Posterior vena cava (tissue), 2 donors: Measurements from ENCODE around the gene ZNF827. TPM values are rescaled to one million over a fixed set of nuclear protein-coding genes. Genes with fewer than 3 reads are reported as not detected.

Source experiments
- DNase-seq: peaks from one replicate; pipeline ENCODE4 v3.0.0-alpha.2; 2020; ENCODE audit warnings: low spot score
- intact Hi-C, 2 donors: fragments of 100-400 bp; cut with DNase I; formaldehyde crosslinking; loops; one replicate each; pipeline versions ENCODE4 v1.14.1 to v1.14.2; 2022 to 2023
- total RNA-seq, 2 donors: library from RNA; stranded (reverse); fragmentation: NEBNext Ultra II Directional; extraction: Animal tissue kit (Norgen Biotek cat#: 25700); gene quantifications; one replicate each; pipeline ENCODE4 v1.2.1, GENCODE V29; 2021
- donor health status: DM: yes; HTN: yes; CAD: no.
- donor health status: DM: yes; HTN: yes; CAD: no.

ZNF827 gene
- total RNA-seq, 2 donors from 2014 or later = 11.3 to 11.9 TPM

DNA sequence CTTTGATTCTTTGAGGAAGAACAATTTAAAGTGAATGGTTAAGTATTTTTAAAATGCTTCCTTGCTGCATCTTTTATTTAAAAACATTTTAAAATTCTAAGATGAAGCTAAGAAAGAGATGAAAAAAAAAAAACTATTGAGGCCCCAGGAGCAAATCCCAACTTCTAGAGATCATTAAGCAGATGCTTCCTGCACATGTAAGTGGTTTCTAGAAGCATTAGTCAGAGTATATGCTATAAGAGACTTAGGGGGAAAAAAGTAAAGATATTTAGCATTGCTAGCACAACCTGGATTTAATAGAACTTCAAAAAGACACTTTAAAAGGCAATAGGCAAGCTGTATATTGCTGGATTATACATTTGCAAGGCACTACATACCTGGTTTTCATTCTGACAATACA, 64.7 kb downstream of the ZNF827 start:
- intact Hi-C loops = no loop called here
- no peak for DNase-seq

DNA sequence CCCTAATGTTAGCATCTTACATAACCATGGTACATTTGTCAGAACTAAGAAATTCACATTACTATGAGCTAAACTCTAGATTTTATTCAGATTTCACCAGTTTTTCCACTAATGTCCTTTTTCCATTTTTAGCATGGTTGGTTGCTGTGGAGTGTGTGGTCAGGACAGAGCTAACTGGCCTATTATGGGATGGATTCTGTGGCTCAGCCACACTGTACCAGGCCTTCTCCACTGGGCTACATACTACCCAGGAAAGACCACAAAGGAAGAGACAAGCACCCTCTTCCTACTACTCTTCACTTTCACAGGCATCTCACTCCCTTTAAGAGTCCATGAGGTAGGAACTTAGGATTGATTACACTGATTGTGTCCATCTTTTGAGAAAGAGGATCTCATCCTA, 67.4 kb downstream of the ZNF827 start:
- intact Hi-C loops = no loop called here

DNA sequence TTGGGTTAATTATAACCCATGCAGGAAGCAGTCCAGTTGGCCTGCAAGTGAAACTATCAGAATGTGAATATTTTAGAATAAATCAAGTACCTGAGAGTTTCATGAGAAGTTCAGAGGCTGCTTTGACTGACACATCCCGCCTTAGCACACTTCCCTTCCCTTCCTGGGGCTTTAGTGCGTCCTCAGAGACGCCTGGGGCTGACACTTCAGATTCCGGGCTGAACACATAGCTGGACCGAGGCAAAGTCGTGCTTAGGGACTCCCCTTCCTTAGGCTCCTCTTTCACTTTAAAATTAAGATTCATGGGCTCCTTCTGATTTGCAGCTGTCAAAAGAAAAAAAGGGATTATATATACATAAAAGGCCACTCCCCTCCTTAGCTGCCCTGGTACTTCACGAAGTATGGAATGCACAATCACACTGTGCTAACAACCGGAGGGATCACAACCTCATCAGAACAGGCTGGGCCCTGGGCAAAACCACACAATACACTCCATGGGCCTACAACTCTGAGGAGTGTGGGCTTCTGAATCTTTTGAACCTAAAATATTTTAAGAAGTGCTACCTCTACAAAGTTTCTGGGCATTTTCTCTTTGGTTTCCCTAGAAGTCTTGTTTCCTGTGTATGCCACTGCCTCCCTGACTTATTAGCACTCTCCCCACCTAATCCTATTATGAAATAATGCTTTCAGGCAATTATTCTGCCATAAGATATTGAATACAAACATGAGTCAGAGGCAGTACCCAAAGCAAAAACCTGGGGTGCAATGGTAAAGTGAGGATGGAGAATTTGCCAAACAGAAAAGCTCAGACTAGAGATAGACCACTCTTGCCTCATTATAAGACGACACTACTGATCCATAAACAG, 68.2 kb downstream of the ZNF827 start:
- DNase-seq = no peak
- intact Hi-C loops = no loop called here

More for the DNA sequence above, 67.4 kb downstream of the ZNF827 start:
- DNase-seq = no peak

DNA sequence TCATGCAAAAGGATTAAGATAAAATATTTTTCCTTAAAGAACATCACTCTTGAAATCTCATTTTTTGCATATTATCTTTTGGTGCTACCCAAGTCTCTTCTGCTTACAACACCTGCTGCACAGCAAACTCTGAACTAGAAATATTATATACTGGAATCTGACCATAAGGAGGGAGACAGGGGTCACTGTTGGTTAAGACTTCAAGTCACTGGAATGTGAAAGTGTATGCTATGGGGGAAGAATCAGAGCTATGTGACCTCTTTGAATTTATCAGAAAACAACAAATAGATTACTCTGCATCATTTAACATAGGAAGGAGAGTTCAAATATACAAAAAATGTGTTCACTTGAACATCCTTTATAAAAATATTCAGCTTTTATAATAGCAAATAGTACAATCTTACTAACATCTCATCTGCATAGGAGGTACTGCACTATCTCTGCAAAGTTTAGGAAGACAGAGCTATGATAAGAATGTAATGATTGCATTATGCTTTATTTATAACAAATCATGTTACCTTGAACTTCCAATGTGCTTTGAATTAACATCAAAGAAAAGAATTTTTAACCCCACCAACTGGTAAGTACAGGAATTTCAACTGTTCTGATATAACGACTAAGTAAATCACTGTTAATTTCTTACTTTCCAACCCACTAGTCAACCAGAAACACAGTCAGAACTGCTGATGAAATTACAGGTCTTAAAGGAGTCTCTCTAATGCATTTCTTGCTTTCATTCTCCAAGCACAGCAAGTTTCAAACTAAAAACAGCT, 69.8 kb downstream of the ZNF827 start:
- no peak for DNase-seq
- intact Hi-C loops = no loop called here

DNA sequence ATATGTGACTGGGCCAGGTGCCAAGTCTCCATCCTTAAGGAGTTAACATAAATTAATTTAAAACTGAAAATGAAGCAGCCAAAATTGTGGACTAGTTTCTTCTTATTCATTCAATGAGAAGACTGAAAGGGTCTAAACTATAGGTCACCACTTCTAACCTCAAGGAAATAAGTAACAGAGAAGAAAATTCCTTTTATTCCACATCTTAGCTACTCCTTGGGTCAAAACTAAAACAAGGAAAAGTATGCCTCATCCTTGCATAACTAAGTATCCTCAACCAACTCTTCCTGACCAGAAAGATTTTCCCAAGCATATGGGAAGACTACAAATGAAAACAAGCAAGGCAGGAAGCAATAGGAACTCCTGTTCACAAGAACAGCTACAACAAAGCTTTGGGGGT, 71.2 kb downstream of the ZNF827 start:
- no peak for DNase-seq
- intact Hi-C loops = no loop called here

DNA sequence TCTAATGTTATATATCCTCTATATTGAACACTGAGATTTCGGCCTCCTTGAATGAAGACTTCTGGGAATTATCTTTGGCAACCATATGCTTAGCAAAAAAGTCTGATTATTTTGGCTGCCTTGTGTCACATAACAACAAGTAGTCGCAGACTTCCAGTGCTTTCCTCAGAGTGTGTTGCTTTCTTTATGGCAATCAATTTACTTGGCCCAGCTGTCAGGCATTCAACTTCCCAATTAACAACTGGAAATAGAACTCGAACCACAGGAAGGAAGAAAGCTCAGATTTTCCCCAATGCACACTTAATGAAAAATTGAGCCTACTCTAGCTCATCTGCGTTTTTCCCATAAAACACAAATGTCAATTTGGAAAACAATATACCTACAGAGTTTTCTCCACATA, 71.6 kb downstream of the ZNF827 start:
- no peak for DNase-seq
- intact Hi-C loops = no loop called here

DNA sequence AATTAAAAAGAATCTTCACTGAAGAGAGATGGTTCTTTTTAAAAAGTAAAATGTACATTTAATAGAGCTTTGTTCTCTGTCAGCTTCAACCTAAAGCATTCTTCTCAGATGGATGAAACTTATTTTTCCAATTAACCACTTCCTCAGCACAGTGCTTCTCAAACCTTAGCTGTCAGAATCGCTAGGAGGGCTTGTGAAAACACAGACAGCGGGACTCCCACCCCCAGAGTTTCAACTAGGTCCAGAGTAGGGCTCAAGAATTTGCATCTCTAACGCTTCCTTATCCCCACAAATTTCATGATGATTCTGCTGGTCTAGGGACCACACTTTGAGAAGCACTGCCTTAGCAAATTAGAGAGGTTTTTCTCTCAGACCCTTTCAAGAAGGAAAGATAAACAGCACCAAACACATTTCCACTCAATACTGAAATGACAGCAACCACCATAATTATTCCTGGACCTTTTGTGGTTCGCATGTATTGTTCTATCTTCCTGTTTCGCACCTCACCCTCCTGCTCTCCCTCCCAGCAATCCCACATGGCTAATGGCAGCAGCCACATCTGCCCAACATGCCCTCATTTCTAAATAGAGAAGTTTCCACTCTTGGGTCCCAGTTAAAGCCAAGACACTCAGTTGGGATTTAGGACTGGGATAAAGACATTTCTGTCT, 73.2 kb downstream of the ZNF827 start:
- DNase-seq = no peak
- intact Hi-C loops = no loop called here

DNA sequence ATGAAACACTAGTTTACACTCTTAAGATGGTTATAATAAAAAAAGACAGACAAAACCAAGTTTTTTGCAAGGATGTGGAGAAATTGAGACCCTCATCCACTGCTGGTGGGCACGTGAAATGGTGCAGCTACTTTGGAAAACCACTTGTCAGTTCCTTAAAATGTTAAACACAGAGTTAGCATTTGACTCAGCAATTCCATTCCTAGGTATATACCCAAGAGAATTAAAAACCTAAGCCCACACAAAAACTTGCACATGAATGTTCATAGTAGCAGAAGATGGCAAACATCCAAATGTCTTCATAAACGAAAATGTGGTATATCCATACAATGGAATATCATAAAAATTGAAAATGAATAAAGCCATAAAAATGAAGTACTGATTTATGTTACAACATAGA, 75.4 kb downstream of the ZNF827 start:
- intact Hi-C loops = loop anchor here in 1 of 2 donors (2.0 kb wide), 1 partner anchor 18 kb away; no protein-coding TSS in a partner anchor
- DNase-seq = no peak

DNA sequence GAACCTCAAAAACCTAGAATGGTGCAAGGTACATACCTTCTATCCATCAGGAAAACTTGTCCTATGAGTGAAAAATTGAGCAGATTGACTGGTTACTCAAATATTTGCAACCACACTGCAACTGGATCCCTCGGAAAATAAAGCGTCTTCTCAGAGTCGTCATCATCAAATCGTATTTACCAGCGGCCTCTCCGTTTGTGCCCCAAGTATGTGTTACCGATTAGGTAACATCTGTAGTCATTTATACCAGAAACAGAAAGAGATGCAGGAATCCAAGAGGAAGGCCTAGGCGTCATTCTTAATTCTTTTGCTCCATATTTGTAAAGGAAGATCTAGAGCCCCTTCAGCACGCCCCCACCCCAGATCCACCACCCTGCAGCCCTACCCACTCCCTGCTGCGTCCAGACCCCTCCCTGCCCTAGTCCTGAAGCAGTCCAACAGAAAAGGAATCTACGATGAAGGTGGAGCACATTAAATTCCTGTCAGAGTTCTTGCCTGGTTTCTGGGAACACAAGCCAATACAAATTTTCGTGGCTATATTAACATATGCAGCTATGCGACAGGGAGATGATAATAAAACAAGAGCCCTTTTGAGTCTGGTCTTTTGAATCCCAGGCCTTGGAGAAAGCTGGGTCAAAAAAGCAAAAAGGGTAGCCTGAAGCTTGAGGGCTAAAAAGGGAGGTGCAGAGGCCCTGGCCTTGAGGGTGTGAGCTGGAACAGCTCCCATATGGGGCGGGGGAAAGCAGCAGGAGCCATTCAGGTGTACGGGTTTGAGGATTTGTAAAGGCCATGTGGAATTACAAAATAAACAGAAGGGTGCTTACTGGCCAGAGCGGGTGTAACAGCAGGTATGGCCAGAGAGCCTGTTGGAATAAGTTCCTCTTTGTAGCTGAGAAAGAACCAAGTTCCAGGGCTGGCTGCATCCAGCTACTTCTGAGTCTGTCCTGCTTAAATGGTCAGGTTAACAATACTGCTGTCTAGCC, 77.0 kb downstream of the ZNF827 start:
- DNase-seq = no peak
- intact Hi-C loops = loop anchor here in 1 of 2 donors (2.0 kb wide), 1 partner anchor 17 kb away; no protein-coding TSS in a partner anchor

DNA sequence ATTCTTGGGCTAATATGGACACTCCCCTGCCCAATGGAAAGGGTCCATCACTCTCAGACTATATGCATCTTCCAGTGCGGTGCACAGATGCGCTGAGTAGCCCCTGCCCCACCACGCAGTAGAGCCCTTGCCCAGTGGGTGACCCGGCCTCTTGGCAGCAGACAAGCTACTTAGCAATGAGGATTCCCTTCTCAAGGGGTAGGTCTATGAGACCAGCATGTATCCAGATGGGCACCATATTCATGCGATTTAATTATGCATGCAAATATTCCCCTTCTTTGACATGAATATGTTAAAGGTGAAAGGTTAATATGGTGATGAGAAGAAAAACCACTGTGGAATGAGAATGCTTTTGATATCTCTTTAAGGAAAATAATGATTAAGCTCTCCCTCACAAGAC, 77.7 kb downstream of the ZNF827 start:
- intact Hi-C loops = no loop called here
- DNase-seq = no peak

DNA sequence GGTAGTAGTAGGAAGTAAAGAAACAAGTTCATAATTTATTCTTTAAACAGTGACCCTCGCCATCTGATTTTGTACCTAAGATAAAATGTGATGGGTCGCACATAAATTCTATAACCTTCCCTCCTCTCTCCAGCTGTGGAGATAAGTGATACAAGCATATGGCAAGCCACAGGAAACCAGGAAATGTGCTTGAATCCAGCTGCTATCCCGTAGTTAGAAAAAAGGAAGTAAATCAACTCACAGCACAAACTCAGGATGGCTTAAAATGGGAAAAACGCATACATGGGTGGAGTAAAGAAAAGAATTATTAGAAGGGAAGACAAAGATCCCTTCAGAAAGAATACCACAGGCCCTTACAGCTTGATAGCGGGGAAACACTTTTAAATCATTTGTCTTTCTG, 78.2 kb downstream of the ZNF827 start:
- no peak for DNase-seq
- intact Hi-C loops = no loop called here

DNA sequence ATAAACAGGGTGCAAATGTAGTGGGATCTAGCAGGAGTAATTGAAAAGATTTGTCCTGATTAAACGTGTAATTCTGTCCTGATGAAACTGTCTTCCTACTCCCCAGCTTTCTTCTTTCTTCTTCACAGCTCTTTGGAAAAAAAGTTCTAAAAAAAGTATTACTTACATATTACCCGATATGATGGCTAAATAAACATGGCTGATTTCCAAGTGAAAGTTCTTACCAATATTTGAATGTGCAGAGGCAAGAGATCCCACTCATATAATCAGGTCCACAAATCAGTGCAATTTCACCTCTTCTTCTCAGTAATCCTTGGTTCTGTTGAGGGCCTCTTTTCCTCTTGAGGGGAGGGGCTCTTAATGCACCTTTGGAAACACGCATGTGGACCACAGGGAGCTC, 78.7 kb downstream of the ZNF827 start:
- DNase-seq = no peak
- intact Hi-C loops = no loop called here

DNA sequence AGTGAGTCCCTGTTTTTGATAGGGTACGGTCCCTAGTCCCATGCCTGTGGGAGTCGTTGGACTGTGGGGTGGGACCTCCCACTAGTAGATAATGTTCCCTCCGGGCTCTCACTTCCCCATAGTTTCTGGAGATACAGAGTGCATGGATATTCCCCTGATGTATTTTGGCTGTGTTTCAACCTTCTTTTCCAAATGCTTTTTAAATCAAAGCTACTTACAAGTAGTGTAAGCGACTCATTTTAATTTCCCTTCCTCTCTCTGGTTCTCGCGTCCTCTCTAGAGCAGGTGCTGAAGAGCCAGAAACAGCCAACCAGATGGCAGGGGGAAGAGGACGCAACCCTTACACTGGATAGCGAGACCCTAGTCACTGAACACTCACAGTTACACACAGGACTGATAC, 79.2 kb downstream of the ZNF827 start:
- intact Hi-C loops = no loop called here
- no peak for DNase-seq

DNA sequence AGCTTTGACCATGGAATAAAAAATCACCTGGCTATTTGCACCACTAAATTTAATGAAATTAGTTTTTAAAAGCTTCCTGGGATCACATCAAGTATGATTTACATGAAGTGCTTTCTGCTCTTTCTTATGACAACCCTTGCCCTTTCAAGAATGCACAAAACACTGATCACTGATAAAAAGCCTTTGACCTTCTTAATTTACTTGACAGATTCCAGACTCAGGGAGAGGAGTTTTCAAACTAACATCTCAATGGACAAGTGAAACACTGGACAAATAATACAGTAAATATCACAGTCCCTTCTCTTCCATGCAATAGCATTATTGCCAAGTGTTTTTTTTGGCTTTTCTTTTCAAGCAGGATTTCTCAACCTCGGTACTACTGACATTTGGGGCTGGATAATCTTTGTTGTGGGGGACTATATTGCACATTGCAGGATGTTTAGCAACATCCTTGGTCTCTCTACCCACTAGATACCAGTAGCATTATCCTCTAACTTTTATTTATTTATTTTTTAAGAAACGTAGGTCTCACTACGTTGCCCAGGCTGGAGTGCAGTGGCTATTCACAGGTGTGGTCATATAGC, 86.3 kb downstream of the ZNF827 start:
- DNase-seq = no peak
- intact Hi-C loops = no loop called here

DNA sequence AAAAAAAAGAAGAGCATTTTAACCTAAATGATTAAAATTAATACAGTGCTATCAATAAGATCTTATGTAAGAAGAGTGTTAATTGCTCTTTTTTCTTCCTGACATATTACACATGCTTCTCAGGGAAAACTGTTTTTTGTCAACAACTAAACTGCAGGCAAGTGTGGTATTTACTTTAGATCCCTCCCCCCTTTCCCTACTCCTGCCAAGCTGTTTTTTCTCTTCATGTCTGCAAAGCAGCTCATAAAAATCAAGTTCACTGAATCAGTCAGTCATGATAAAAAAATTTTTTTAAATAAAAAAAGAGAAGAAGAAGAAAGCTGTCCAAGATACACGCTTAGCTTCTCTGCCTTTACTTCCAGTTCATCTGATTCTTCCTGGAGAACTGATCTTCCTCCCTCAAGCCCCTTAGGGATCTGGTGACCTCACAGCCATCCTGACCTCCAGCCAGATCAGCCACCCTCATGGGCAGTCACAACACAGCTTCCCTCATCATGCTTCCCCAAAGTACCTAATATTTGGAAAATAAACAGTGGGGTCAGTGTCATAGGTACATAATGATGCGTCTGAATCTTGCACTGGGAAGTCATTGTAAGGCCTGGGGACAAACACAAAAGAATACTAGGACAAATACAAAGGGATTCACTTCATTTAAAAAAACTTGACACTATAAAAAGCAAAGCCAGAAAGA, 87.0 kb downstream of the ZNF827 start:
- intact Hi-C loops = no loop called here
- DNase-seq = no peak

DNA sequence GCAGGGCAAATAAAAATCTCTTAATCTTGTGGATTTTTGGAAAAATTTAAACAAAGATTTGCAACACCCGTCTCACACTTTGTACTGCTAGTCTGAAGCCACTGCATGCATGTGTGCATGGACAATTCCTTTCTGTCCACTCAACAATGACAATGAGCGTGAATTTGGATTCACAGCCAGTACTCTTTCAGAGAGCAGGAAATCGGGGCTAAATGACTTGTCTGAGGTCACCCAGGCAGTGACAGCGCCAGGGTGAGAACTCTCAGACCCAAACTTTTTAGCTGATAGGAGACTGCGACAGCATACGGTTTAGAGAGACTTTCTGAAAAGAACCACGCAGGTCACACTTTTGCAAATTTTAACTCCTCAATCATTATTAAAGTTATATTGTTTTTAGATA, 90.9 kb downstream of the ZNF827 start:
- no peak for DNase-seq
- intact Hi-C loops = no loop called here

DNA sequence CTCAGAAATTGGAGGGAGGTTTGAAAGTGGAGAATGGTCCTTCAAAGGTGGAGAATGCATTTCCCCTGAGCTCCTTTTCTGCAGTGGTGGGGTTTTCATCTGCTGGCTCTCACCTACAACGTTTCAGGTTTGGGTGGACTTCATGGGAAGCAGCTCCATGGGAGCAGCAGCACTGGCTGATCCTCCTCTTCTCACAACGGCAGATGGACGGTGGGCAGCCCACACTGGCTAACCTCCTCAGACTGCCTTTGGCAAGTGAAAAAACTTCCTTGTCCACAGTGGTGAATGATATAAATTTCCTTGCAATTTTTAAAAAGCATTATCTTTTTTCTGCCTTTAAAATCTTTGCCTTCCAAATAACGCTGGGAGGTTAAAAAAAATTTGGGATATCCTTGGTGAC, 93.5 kb downstream of the ZNF827 start:
- intact Hi-C loops = loop anchor here in 1 of 2 donors (2.0 kb wide), 1 partner anchor 18 kb away; no protein-coding TSS in a partner anchor
- no peak for DNase-seq

DNA sequence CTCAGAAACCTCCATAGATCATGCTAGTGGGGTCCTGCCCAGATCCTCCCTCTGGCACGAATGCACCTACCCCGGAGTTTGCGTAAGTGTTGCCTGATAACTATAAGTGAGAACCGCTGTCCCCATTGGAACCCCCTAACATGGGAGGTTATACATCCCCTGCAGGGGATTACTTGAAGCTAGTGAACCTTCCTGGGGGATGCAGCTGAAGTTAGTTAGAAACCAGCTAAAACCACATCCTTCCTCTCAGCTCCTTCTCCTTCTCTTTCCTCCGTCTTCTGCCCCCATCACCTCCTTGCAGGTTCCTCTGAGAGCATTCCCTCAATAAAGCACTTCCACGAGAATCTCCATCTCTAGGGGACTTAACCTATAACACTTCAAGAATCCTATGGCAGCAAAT, 95.0 kb downstream of the ZNF827 start:
- intact Hi-C loops = loop anchor here in 1 of 2 donors (2.0 kb wide), 1 partner anchor 19 kb away; no protein-coding TSS in a partner anchor
- no peak for DNase-seq
